Endothelial cell of umbilical vein (primary cell): ENCODE results near the gene AIM2. TPM values are rescaled to one million over a fixed set of nuclear protein-coding genes. Genes with fewer than 3 reads are reported as not detected.

Experiments used
- BruUV-seq: library from RNA; stranded (reverse); fragments of 400-500 nt; replicated peaks from 2 replicates; lab custom pipeline; 2021; lab: Mats Ljungman, UMichigan
- CTCF ChIA-PET: fragments of 300-600, 350-600 bp; sonication (Branson Sonifier 250); formaldehyde crosslinking; loops from one replicate; lab custom pipeline; 2021; ENCODE audit warnings: antibody characterized with exemption, inconsistent platforms; lab: Charles Lee
- POLR2A ChIA-PET: fragments of 300-600, 350-600 bp; sonication (Branson Sonifier 250); formaldehyde crosslinking; loops from one replicate; lab custom pipeline; 2021; ENCODE audit warnings: antibody characterized with exemption, inconsistent platforms; lab: Charles Lee
- DNase-seq: peaks from one replicate; pipeline ENCODE4 v3.0.0-alpha.2; 2011; ENCODE audit warnings: low read depth, low spot score
- FAIRE-seq: peaks from 2 replicates; lab custom pipeline; 2011; peaks lifted over from hg19 to GRCh38; lab: Jason Lieb, UNC
- H2AFZ ChIP-seq: 2 replicates; pipeline ENCODE4 v1.6.0; 2012; ENCODE audit warnings: low read depth, low read length, control low read depth, inconsistent platforms
- H3K27ac ChIP-seq: 2 replicates; pipeline ENCODE4 v1.5.1; 2011; ENCODE audit warnings: low read depth, mild to moderate bottlenecking, control low read depth, low read length, moderate library complexity; ENCODE audit not compliant: insufficient read depth
- H3K27me3 ChIP-seq, 2 experiments: 2 replicates each; pipeline versions ENCODE4 v1.6.0 to v1.6.1; 2011; ENCODE audit warnings: low read length in 2 of 2, mixed read lengths in 1 of 2; ENCODE audit not compliant: control insufficient read depth in 2 of 2, insufficient read depth in 2 of 2
- H3K36me3 ChIP-seq, 2 experiments: 2 replicates in 1 of 2; 3 replicates in 1 of 2; pipeline ENCODE4 v1.5.1; 2011; ENCODE audit warnings: low read length in 2 of 2, mild to moderate bottlenecking in 1 of 2, moderate library complexity in 1 of 2; ENCODE audit not compliant: control insufficient read depth in 2 of 2, insufficient read depth in 2 of 2; ENCODE audit errors: extremely low read depth in 1 of 2
- H3K4me1 ChIP-seq: 3 replicates; pipeline ENCODE4 v1.5.1; 2011; ENCODE audit warnings: mild to moderate bottlenecking, low read length; ENCODE audit not compliant: control insufficient read depth, insufficient read depth; ENCODE audit errors: extremely low read depth
- H3K4me2 ChIP-seq: 2 replicates; pipeline ENCODE4 v1.6.1; 2011; ENCODE audit warnings: low read length, control low read depth, mixed read lengths; ENCODE audit not compliant: insufficient read depth
- H3K4me3 ChIP-seq, 3 experiments: fragments of 200-600 bp in 1 of 3; sonication (generic), shearing (Covaris generic) in 1 of 3; replicated peaks in 1 of 3; 2 replicates each; pipeline ENCODE4 v1.5.1; 2011 to 2016; ENCODE audit warnings: control low read depth in 3 of 3, low read length in 3 of 3, mild to moderate bottlenecking in 2 of 3, inconsistent platforms in 1 of 3, low read depth in 1 of 3, moderate library complexity in 1 of 3; ENCODE audit not compliant: insufficient read depth in 1 of 3
- H3K79me2 ChIP-seq: 2 replicates; pipeline ENCODE4 v1.6.0; 2012; ENCODE audit warnings: low read length, inconsistent platforms; ENCODE audit not compliant: control insufficient read depth, insufficient read depth
- H3K9ac ChIP-seq: replicated peaks from 2 replicates; pipeline ENCODE3; 2011; ENCODE audit warnings: low read length, control low read depth; ENCODE audit not compliant: insufficient read depth; ENCODE audit errors: extremely low read depth
- H3K9me1 ChIP-seq: replicated peaks from 3 replicates; pipeline ENCODE4 v1.6.0; 2011; ENCODE audit warnings: mild to moderate bottlenecking, low read length; ENCODE audit not compliant: control insufficient read depth, insufficient read depth; ENCODE audit errors: extremely low read depth
- H3K9me3 ChIP-seq: replicated peaks from 2 replicates; pipeline ENCODE4 v1.5.1; 2012; ENCODE audit warnings: low read length, inconsistent platforms; ENCODE audit not compliant: control insufficient read depth, insufficient read depth
- H4K20me1 ChIP-seq: replicated peaks from 2 replicates; pipeline ENCODE3; 2011; ENCODE audit warnings: mild to moderate bottlenecking, low read length; ENCODE audit not compliant: control insufficient read depth, insufficient read depth; ENCODE audit errors: extremely low read depth
- EZH2 ChIP-seq: IDR thresholded peaks from 2 replicates; pipeline ENCODE4 v1.6.1; 2012; ENCODE audit warnings: borderline replicate concordance, low read depth, mild to moderate bottlenecking, moderate library complexity, low read length, inconsistent platforms; ENCODE audit not compliant: severe bottlenecking
- FOS ChIP-seq: IDR thresholded peaks from 2 replicates; pipeline ENCODE4 v1.6.1; 2011; ENCODE audit warnings: mild to moderate bottlenecking, low read length, moderate library complexity, borderline replicate concordance; ENCODE audit not compliant: insufficient read depth
- GATA2 ChIP-seq: IDR thresholded peaks from 2 replicates; pipeline ENCODE4 v1.7.0; 2011; ENCODE audit warnings: low read depth, mild to moderate bottlenecking, moderate library complexity, mixed read lengths, low read length; ENCODE audit not compliant: insufficient read length, insufficient read depth
- JUN ChIP-seq: IDR thresholded peaks from 2 replicates; pipeline ENCODE4 v1.6.1; 2011; ENCODE audit warnings: borderline replicate concordance, low read depth; ENCODE audit not compliant: insufficient read length, insufficient read depth
- MYC ChIP-seq: IDR thresholded peaks from one replicate; pipeline ENCODE4 v1.6.1; 2011; ENCODE audit warnings: mild to moderate bottlenecking, low read depth, low read length
- POLR2A ChIP-seq: IDR thresholded peaks from 2 replicates; pipeline ENCODE4 v1.6.1; 2012; ENCODE audit warnings: low read depth, mild to moderate bottlenecking, control low read depth, low read length
- POLR2AphosphoS5 ChIP-seq: IDR thresholded peaks from 2 replicates; pipeline ENCODE4 v1.6.1; 2012; ENCODE audit warnings: low read depth, mild to moderate bottlenecking, control low read depth, low read length, moderate library complexity; ENCODE audit not compliant: insufficient read depth
- dilution Hi-C: fragments of 300-500 bp; cut with MboI; formaldehyde crosslinking; loops from one replicate; pipeline ENCODE4 v1.15.0; 2019; ENCODE audit warnings: low sequenced_read_pairs; ENCODE audit not compliant: extremely low pct_ligation_motif_present
- intact Hi-C: fragments of 100-400 bp; cut with micrococcal nuclease; formaldehyde crosslinking; loops from one replicate; pipeline ENCODE4 v1.10.0; 2022
- polyA plus RNA-seq, 4 experiments: library from polyadenylated mRNA; depleted of rRNA in 3 of 4; stranded (reverse) in 3 of 4; unstranded in 1 of 4; fragments of >200 nt; gene quantifications; 2 replicates each; pipeline versions ENCODE4 v1.2.1 to v1.2.3, GENCODE V29; 2011 to 2012; ENCODE audit warnings: missing spikeins in 1 of 4
- total RNA-seq: library from RNA; stranded (reverse); gene quantifications from 2 replicates; pipeline ENCODE4 v1.2.3, GENCODE V29; 2021
- TF ChIP-seq, protein P1 (sequence below), 2 donors: IDR thresholded peaks; 1 replicate in 1 of 2; 2 replicates in 1 of 2; pipeline ENCODE4 v1.5.1; 2011; ENCODE audit warnings: low read length in 2 of 2, mild to moderate bottlenecking in 2 of 2, moderate library complexity in 2 of 2, control low read depth in 1 of 2, inconsistent platforms in 1 of 2, low read depth in 1 of 2; ENCODE audit not compliant: insufficient read depth in 1 of 2; ENCODE audit errors: extremely low read depth in 1 of 2
- TF ChIP-seq, protein P2 (sequence below): IDR thresholded peaks from 2 replicates; pipeline ENCODE4 v1.6.1; 2011; ENCODE audit not compliant: insufficient read depth, insufficient read length

Gene AIM2
- total and polyA plus RNA-seq, 2 donors (not counting 3 experiments of a cell fraction or from before 2014, with no cell fraction given), result not detected

DNA sequence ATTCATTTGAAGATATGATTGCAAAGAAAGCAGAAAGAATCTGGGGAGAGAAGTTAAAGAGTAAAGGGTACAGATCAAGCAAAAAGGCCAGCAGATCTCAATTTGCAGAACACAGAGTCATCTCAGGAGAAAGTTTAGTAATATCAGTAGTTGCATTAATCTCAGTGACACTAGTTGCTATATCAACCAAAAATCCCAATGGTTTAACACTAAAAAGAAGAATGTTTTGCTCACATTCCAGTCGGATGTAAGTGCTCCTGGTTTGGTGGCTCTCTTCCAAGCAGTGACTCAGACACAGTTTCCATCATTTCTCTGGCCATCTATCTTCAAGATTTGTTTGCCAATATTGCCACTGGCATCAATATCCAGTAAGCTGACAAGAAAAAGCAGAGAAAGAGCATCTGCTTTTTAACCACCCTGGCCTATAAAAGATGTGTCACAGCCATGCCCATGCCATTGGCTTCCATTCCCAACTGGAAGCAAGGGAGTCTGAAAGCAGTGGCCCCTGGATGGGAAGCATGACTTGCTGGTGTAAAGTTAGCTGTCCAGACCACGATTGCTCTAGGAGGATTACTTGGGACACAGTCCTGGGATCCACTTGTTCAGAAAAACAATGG lies 45.5 kb upstream of the AIM2 start:
- POLR2A ChIA-PET, result no interaction called here
- peaks cover 8 to 10% of the 10 kb centered on the region in 2 experiments for H3K27me3 ChIP-seq
- no peaks in the 10 kb centered on the region for H3K4me1 ChIP-seq
- TF ChIP-seq POLR2A (no peak), FOS (no peak), POLR2AphosphoS5 (no peak), GATA2 (no peak), JUN (no peak), MYC (no peak), EZH2 (no peak)
- TF ChIP-seq, protein P1, sequence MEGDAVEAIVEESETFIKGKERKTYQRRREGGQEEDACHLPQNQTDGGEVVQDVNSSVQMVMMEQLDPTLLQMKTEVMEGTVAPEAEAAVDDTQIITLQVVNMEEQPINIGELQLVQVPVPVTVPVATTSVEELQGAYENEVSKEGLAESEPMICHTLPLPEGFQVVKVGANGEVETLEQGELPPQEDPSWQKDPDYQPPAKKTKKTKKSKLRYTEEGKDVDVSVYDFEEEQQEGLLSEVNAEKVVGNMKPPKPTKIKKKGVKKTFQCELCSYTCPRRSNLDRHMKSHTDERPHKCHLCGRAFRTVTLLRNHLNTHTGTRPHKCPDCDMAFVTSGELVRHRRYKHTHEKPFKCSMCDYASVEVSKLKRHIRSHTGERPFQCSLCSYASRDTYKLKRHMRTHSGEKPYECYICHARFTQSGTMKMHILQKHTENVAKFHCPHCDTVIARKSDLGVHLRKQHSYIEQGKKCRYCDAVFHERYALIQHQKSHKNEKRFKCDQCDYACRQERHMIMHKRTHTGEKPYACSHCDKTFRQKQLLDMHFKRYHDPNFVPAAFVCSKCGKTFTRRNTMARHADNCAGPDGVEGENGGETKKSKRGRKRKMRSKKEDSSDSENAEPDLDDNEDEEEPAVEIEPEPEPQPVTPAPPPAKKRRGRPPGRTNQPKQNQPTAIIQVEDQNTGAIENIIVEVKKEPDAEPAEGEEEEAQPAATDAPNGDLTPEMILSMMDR (IDR thresholded peaks at IDR 0.05; ENCODE audit: extremely low read depth in 1 of 2, insufficient read depth in 1 of 2, low read depth in 1 of 2, low read length in 2 of 2), result no peak
- TF ChIP-seq, protein P2, sequence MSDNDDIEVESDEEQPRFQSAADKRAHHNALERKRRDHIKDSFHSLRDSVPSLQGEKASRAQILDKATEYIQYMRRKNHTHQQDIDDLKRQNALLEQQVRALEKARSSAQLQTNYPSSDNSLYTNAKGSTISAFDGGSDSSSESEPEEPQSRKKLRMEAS, result no peak
- H2AFZ ChIP-seq, result no peak overlapping the region
- no peak overlapping the region for H3K4me2 ChIP-seq
- intact Hi-C loops (no loop called here), dilution Hi-C loops (no loop called here)
- BruUV-seq, result no TSS peak
- H3K9me3 ChIP-seq, result no peaks in the 10 kb centered on the region
- H3K27ac ChIP-seq, result no peak overlapping the region
- no peaks in the 10 kb centered on the region for H3K36me3 ChIP-seq
- FAIRE-seq (no peak), DNase-seq (peak; percentile 40)
- H3K9ac ChIP-seq, result no peak overlapping the region
- CTCF ChIA-PET, result interaction anchor here (2.2 kb wide), 1 partner anchor 10 kb away, joined by 7 read pairs; no protein-coding TSS in a partner anchor
- no peaks in the 10 kb centered on the region for H4K20me1 ChIP-seq
- H3K4me3 ChIP-seq, result no peak overlapping the region
- no peaks in the 10 kb centered on the region for H3K79me2 ChIP-seq
- H3K9me1 ChIP-seq, result no peaks in the 10 kb centered on the region
